ENCODE data around the gene DNAJB4. TPM values are rescaled to one million over a fixed set of nuclear protein-coding genes. Genes with fewer than 3 reads are reported as not detected.

The DNAJB4 gene
- total RNA-seq, 1 experiment from 2014 or later = 26.0 TPM

DNA sequence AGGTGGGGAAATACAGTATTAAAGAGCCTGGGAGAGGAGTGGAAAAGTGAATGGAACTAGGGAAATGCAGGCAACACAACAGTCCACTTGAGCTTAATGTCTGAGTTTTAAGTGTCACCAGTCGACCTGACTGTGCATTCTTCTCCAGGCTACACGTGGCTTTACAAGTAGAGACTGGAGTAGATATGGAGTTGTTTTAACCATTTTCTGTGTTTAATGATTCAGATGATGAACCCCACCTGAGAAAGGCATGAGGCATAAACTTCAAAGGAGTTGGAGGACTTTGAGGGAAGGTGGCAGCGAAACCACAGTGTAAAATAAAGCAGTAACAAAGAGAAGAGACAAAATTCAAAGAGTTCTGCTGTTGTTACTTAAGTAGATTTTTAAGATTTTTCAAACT lies 38.4 kb upstream of the DNAJB4 start:
- Histone ChIP-seq H3K9me2 (ENCODE audit: insufficient read depth) (no peaks in the 10 kb centered on the region), H4K20me1 (ENCODE audit: insufficient read depth) (peaks cover 51% of the 10 kb centered on the region), H3K36me3 (ENCODE audit: control insufficient read depth in 1 of 2, insufficient read depth in 2 of 2, low read length in 2 of 2) (peaks cover 72 to 87% of the 10 kb centered on the region in 2 experiments), H3K4me2 (ENCODE audit: low read length) (no peak overlapping the region), H3K4me3 (replicated peaks in 1 of 2; ENCODE audit: low read depth in 1 of 2, low read length in 2 of 2) (no peak overlapping the region), H3K4me1 (ENCODE audit: control insufficient read depth in 1 of 2, insufficient read depth in 2 of 2, low read length in 2 of 2) (no peaks in the 10 kb centered on the region), H3K9me3 (ENCODE audit: control insufficient read depth in 1 of 2, insufficient read depth in 1 of 2, low read depth in 1 of 2, low read length in 2 of 2) (no peaks in the 10 kb centered on the region), H3K27ac (ENCODE audit: low read depth, low read length) (no peak overlapping the region), H2AFZ (ENCODE audit: low read depth, low read length, poor library complexity, severe bottlenecking) (no peak overlapping the region), H3K79me2 (ENCODE audit: insufficient read depth, low read length) (peaks cover 100% of the 10 kb centered on the region), H3K27me3 (ENCODE audit: insufficient read depth, low read length) (no peaks in the 10 kb centered on the region), H3K9ac (ENCODE audit: low read length) (no peak overlapping the region)
- intact Hi-C loops (cut with micrococcal nuclease) = no loop called here
- BruUV-seq (replicated peaks) = no TSS peak
- ChIA-PET POLR2A (no interaction called here), CTCF (no interaction called here), RAD21 (ENCODE audit: low non-redundant PET in 1 of 2, low total read pairs in 2 of 2, uncharacterized antibody in 2 of 2, unreplicated experiment in 2 of 2) (no interaction called here)
- ATAC-seq = no peak
- no peak for TF ChIP-seq FOSL1 (IDR thresholded peaks at IDR 0.05; ENCODE audit: low read depth)
- no peak for TF ChIP-seq RAD21 (IDR thresholded peaks at IDR 0.05; ENCODE audit: low read depth)
- TF ChIP-seq SIN3A (IDR thresholded peaks at IDR 0.05; ENCODE audit: low read depth) = no peak
- no peak for TF ChIP-seq POLR2AphosphoS5 (IDR thresholded peaks at IDR 0.05; ENCODE audit: low read depth, low read length)
- TF ChIP-seq, protein P1, sequence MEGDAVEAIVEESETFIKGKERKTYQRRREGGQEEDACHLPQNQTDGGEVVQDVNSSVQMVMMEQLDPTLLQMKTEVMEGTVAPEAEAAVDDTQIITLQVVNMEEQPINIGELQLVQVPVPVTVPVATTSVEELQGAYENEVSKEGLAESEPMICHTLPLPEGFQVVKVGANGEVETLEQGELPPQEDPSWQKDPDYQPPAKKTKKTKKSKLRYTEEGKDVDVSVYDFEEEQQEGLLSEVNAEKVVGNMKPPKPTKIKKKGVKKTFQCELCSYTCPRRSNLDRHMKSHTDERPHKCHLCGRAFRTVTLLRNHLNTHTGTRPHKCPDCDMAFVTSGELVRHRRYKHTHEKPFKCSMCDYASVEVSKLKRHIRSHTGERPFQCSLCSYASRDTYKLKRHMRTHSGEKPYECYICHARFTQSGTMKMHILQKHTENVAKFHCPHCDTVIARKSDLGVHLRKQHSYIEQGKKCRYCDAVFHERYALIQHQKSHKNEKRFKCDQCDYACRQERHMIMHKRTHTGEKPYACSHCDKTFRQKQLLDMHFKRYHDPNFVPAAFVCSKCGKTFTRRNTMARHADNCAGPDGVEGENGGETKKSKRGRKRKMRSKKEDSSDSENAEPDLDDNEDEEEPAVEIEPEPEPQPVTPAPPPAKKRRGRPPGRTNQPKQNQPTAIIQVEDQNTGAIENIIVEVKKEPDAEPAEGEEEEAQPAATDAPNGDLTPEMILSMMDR (IDR thresholded peaks at IDR 0.05 in 2 of 3, conservative IDR thresholded peaks at IDR 0.05 in 1 of 3; ENCODE audit: borderline replicate concordance in 1 of 3, insufficient read depth in 1 of 3, low read depth in 2 of 3, low read length in 2 of 3) = no peak
- no peak for TF ChIP-seq JUND (IDR thresholded peaks at IDR 0.05)
- TF ChIP-seq POLR2A (IDR thresholded peaks at IDR 0.05; ENCODE audit: borderline replicate concordance, extremely low read depth, insufficient read depth, insufficient read length) = no peak
- DNase-seq (ENCODE audit: low read depth, low spot score) = no peak

- Histone ChIP-seq H3K36me3 (ENCODE audit: control insufficient read depth in 1 of 2, insufficient read depth in 2 of 2, low read length in 2 of 2) (peaks cover 49 to 55% of the 10 kb centered on the region in 2 experiments), H3K4me2 (ENCODE audit: low read length) (no peak overlapping the region), H3K4me3 (replicated peaks in 1 of 2; ENCODE audit: low read depth in 1 of 2, low read length in 2 of 2) (no peak overlapping the region), H3K79me2 (ENCODE audit: insufficient read depth, low read length) (peaks cover 100% of the 10 kb centered on the region), H3K4me1 (ENCODE audit: control insufficient read depth in 1 of 2, insufficient read depth in 2 of 2, low read length in 2 of 2) (no peaks in the 10 kb centered on the region), H3K27me3 (ENCODE audit: insufficient read depth, low read length) (no peaks in the 10 kb centered on the region), H2AFZ (ENCODE audit: low read depth, low read length, poor library complexity, severe bottlenecking) (no peak overlapping the region), H4K20me1 (ENCODE audit: insufficient read depth) (peaks cover 69% of the 10 kb centered on the region), H3K9me2 (ENCODE audit: insufficient read depth) (no peaks in the 10 kb centered on the region), H3K9me3 (ENCODE audit: control insufficient read depth in 1 of 2, insufficient read depth in 1 of 2, low read depth in 1 of 2, low read length in 2 of 2) (no peaks in the 10 kb centered on the region), H3K9ac (ENCODE audit: low read length) (no peak overlapping the region), H3K27ac (ENCODE audit: low read depth, low read length) (no peak overlapping the region)
- ChIA-PET RAD21 (ENCODE audit: low non-redundant PET in 1 of 2, low total read pairs in 2 of 2, uncharacterized antibody in 2 of 2, unreplicated experiment in 2 of 2) (no interaction called here), POLR2A (interaction anchor here (0.8 to 1.3 kb wide), 3 partner anchors 8 to 34 kb away, joined by 3 to 4 read pairs (median 3); partner anchors contain the start of genes DNAJB4 and FUBP1), CTCF (no interaction called here)
- DNase-seq (ENCODE audit: low read depth, low spot score) (no peak), ATAC-seq (no peak)
- TF ChIP-seq EZH2phosphoT487 (IDR thresholded peaks at IDR 0.05; ENCODE audit: borderline replicate concordance) (no peak), ZNF274 (IDR thresholded peaks at IDR 0.05; ENCODE audit: low read depth, low read length) (no peak), POLR2A (IDR thresholded peaks at IDR 0.05; ENCODE audit: borderline replicate concordance, extremely low read depth, insufficient read depth, insufficient read length) (no peak), EGR1 (IDR thresholded peaks at IDR 0.05; ENCODE audit: low read depth) (no peak), ELF1 (IDR thresholded peaks at IDR 0.05; ENCODE audit: borderline replicate concordance, low read depth) (no peak), TCF7L2 (IDR thresholded peaks at IDR 0.05; ENCODE audit: borderline replicate concordance, extremely low read depth, insufficient read depth, insufficient read length) (no peak), POLR2AphosphoS5 (IDR thresholded peaks at IDR 0.05; ENCODE audit: low read depth, low read length) (no peak), JUND (IDR thresholded peaks at IDR 0.05) (no peak)
- TF ChIP-seq, protein P2, sequence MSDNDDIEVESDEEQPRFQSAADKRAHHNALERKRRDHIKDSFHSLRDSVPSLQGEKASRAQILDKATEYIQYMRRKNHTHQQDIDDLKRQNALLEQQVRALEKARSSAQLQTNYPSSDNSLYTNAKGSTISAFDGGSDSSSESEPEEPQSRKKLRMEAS (IDR thresholded peaks at IDR 0.05) = no peak
- TF ChIP-seq, protein P3, sequence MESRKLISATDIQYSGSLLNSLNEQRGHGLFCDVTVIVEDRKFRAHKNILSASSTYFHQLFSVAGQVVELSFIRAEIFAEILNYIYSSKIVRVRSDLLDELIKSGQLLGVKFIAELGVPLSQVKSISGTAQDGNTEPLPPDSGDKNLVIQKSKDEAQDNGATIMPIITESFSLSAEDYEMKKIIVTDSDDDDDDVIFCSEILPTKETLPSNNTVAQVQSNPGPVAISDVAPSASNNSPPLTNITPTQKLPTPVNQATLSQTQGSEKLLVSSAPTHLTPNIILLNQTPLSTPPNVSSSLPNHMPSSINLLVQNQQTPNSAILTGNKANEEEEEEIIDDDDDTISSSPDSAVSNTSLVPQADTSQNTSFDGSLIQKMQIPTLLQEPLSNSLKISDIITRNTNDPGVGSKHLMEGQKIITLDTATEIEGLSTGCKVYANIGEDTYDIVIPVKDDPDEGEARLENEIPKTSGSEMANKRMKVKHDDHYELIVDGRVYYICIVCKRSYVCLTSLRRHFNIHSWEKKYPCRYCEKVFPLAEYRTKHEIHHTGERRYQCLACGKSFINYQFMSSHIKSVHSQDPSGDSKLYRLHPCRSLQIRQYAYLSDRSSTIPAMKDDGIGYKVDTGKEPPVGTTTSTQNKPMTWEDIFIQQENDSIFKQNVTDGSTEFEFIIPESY (IDR thresholded peaks at IDR 0.05; ENCODE audit: extremely low read depth, insufficient replicate concordance, low read length) = no peak
- no TSS peak for BruUV-seq (replicated peaks)
- intact Hi-C loops (cut with micrococcal nuclease) = no loop called here
Observed at GRCh38 chr1:77970192-77970591, 34.5 kb upstream of the DNAJB4 start.

All from HCT116 (cell line).